IPS-NIHi7 (cell line): ENCODE measurements around the gene PXDC1.
"Not testable (repeated sequence)": the region's sequence is repeated elsewhere in the genome, so short reads cannot be mapped to it uniquely, and the experiment has no call there.

ENCODE experiments used
- DNase-seq: peaks from one replicate; pipeline ENCODE4 v3.0.0; 2012; ENCODE audit warnings: mixed read lengths; ENCODE audit errors: extremely low spot score

PXDC1 gene

GRCh38 chr6:3711776-3712175 lies 39.7 kb downstream of the PXDC1 start:
- DNase-seq, result no peak

GRCh38 chr6:3710403-3710802 lies 41.1 kb downstream of the PXDC1 start:
- no peak for DNase-seq

GRCh38 chr6:3708540-3708939 lies 43.0 kb downstream of the PXDC1 start:
- DNase-seq, result no peak

GRCh38 chr6:3707751-3708412 lies 43.6 kb downstream of the PXDC1 start:
- DNase-seq, result no peak

- no peak for DNase-seq
Measured at GRCh38 chr6:3707024-3707423, 44.5 kb downstream of the PXDC1 start.

GRCh38 chr6:3706547-3706946 lies 45.0 kb downstream of the PXDC1 start:
- DNase-seq, result no peak

GRCh38 chr6:3701631-3702030 lies 49.9 kb downstream of the PXDC1 start:
- no peak for DNase-seq

- no peak for DNase-seq
Measured at GRCh38 chr6:3699231-3699630, 52.3 kb downstream of the PXDC1 start.

- DNase-seq, result no peak
Measured at GRCh38 chr6:3698021-3698420, 53.5 kb downstream of the PXDC1 start.

- no peak for DNase-seq
Measured at GRCh38 chr6:3697609-3698008, 53.9 kb downstream of the PXDC1 start.

- no peak for DNase-seq
Measured at GRCh38 chr6:3696525-3697088, 54.9 kb downstream of the PXDC1 start.

GRCh38 chr6:3695065-3695817 lies 56.3 kb downstream of the PXDC1 start:
- no peak for DNase-seq

GRCh38 chr6:3693831-3694230 lies 57.7 kb downstream of the PXDC1 start:
- no peak for DNase-seq

- no peak for DNase-seq
Measured at GRCh38 chr6:3690506-3690905, 61.0 kb downstream of the PXDC1 start.

- DNase-seq, result no peak
Measured at GRCh38 chr6:3687847-3688246, 63.7 kb downstream of the PXDC1 start.

- DNase-seq, result no peak
Measured at GRCh38 chr6:3683331-3683730, 68.2 kb downstream of the PXDC1 start.

GRCh38 chr6:3678946-3679345 lies 72.6 kb downstream of the PXDC1 start:
- DNase-seq, result no peak

GRCh38 chr6:3677751-3678150 lies 73.8 kb downstream of the PXDC1 start:
- not testable (repeated sequence) for DNase-seq

GRCh38 chr6:3677351-3677750 lies 74.2 kb downstream of the PXDC1 start:
- DNase-seq, result not testable (repeated sequence)
